ENCODE results near the gene RBM33. TPM values are rescaled to one million over a fixed set of nuclear protein-coding genes. Genes with fewer than 3 reads are reported as not detected.
"Not testable (repeated sequence)": the region's sequence is repeated elsewhere in the genome, so short reads cannot be mapped to it uniquely, and the experiment has no call there.

Gene RBM33, protein sequence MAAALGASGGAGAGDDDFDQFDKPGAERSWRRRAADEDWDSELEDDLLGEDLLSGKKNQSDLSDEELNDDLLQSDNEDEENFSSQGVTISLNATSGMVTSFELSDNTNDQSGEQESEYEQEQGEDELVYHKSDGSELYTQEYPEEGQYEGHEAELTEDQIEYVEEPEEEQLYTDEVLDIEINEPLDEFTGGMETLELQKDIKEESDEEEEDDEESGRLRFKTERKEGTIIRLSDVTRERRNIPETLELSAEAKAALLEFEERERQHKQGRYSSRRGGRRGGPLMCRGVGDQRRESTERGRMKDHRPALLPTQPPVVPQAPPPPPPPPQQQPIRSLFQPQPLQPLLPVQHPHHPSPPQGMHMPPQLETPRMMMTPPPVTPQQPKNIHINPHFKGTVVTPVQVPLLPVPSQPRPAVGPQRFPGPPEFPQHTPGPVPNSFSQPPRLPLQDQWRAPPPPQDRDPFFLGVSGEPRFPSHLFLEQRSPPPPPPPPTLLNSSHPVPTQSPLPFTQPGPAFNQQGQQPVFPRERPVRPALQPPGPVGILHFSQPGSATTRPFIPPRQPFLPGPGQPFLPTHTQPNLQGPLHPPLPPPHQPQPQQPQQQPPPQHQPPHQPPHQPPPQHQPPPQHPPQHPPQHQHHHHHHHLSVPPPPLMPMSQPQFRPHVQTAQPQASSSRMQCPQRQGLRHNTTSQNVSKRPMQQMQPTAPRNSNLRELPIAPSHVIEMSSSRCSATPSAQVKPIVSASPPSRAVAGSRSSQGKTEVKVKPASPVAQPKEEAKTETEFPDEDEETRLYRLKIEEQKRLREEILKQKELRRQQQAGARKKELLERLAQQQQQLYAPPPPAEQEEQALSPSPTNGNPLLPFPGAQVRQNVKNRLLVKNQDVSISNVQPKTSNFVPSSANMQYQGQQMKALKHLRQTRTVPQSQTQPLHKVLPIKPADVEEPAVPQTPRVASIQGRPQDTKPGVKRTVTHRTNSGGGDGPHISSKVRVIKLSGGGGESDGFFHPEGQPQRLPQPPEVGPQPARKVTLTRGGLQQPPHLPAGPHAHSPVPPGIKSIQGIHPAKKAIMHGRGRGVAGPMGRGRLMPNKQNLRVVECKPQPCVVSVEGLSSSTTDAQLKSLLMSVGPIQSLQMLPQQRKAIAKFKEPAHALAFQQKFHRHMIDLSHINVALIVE
- total RNA-seq (2014; rRNA removed; shearing (Covaris generic)) = 19.4 and 28.6 TPM in 2 replicates

DNA sequence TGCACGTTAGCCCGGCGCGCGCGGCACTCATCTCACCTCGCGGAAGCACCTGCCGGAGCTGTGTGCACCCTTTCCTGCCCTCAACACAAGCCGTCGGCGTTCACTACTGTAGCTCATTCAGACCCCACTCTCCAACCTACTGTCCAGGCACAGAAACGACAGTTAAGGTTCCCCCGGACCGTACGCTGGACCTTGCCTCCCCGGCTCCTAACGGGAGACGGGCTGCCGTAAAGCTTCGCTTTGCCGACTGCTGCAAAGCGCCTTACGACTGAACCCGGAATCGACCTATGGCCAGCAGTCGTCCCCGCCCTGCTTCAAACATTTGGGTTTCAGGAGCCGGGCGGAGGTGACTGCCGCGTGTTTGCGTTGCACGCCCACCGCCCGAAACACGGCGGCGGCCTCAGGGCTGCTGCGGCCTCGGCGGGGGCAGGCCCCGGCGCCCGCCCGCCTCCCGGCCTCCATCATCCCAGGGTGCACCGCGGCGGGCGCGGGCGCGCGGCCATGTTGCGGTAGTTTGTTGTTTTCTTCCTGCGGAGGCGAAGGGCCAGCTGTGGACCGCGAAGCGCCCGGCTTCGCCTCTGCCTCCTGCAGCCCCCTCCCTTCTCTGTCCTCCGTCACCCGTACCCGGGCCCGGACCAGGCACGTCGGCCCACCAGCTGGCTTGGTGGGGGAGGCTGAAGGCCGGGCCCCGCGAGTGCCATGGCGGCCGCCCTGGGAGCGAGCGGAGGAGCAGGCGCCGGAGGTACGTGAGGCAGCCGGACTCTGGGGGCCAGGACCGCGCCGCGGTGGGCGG is at the start of gene RBM33:
TSS of gene RBM33 (plus strand) at position 484 of the 793 bp plus-strand sequence. CDS start at position 700, 216 bp downstream.
- DNase-seq (ENCODE audit: low read depth) = peak; percentile 91

DNA sequence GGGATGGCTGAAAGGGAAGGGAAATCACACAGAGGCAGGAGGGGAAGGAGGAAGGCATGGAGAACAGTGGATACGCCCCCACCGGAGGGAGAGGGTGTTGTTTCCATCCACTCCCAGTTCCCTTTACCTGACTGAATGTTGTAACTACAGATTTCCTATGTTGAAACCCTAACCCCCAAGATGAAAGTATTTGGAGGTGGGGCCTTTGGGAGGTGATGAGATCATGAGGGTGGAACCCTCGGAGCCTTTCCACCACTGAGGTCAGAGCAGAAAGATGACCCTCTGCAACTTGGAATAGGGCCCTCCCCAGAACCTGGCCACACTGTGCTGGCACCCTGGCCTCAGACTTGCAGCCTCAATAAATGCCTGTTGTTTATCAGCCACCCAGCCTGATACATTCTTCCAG is 49.5 kb upstream of the RBM33 start:
- no peak for DNase-seq (ENCODE audit: low read depth)

GRCh38 chr7:155597753-155598140 is 46.7 kb upstream of the RBM33 start:
- no peak for DNase-seq (ENCODE audit: low read depth)

DNA sequence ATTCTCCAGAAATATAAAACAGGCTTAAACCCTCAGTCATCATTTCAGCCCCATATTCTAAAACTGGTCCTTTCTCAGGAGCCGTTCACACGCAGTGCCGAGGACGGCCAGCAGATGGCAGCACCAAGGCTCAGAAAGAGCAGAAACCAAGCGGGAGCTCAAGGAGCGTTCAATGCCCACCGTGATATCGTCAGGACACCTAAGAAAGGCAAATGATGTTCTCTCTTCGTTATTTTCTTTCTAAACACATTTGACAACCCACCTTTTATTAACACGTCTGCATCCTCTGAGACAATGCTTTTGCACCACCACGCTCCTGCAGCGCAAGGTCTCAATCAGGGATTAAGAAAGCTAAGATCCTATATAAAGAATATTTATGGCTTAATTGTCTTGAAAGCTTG is 45.7 kb upstream of the RBM33 start:
- peak; percentile 80 for DNase-seq (ENCODE audit: low read depth)

- DNase-seq (ENCODE audit: low read depth) = no peak
These were observed 42.3 kb upstream of the RBM33 start for GRCh38 chr7:155602156-155602555.

DNA sequence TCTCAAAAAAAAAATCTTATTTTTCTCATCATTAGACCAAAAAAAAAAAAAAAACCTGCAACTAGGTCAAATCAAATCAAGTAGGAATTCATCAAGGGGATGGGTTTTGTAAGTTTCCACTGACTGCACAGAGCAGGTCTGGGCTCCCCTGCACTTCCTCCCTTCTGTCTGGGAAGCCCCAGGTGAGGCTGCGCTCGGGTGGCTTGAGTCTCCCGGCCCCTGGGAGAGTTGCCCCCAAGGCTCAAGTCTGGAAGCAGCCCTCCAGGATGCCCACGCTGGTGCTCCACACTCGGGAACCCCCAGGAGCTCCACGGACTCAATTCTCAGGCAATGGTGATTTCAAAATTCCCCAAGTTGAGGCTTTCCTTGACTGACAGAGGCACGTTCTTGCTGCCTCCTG is 41.7 kb upstream of the RBM33 start:
- DNase-seq (ENCODE audit: low read depth) = no peak

GRCh38 chr7:155603205-155603857 is 41.1 kb upstream of the RBM33 start:
- DNase-seq (ENCODE audit: low read depth) = no peak

GRCh38 chr7:155603858-155604503 is 40.5 kb upstream of the RBM33 start:
- DNase-seq (ENCODE audit: low read depth) = no peak

- DNase-seq (ENCODE audit: low read depth) = no peak
These were observed 39.9 kb upstream of the RBM33 start for GRCh38 chr7:155604504-155604997.

DNA sequence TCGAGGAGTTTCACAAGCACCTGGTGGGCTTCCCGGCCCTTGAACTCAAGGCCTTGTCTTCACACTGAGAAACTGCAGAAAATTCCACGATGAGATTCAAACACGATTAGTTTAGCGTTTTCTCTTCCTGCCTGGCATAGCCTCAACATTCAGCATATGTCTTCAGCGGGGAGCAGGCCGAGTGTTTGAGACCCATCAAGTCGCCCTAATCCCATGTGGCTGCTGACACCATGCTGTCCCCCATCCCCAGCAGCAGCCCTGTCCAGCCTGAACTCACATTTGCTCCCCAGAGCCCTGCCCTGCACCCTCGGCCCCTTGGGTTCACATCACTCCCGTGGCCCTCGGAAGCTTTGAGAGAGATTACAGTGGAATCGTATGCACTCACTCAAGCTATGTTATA is 35.3 kb upstream of the RBM33 start:
- DNase-seq (ENCODE audit: low read depth) = no peak

DNA sequence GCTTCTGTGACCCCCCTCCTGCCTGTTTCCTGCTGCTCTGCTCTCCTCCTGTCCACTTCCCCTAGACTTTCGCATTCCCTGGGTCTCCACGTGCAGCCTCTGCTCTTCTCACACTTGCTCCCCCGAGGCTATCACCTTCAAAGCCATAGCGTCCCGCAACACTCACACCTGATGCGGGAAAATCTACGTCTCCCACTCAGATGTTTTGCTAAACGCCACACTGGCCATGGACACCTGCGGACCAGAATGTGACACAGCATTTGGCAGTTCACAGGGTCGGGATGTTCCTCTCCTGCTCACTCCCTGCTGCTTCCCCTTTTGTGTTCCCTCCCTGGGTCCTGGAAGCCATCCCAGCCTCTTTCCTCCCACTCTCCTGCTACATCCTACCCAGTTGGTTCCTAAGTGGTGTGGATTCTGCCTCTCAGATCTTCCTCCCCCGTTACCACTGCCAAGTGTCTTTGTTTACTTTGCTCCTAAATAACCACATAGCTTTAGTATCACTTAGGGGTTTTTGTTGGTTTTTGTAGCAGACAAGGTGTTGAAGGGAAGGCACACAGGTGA is 33.7 kb upstream of the RBM33 start:
- DNase-seq (ENCODE audit: low read depth) = no peak

GRCh38 chr7:155611808-155612447 is 32.5 kb upstream of the RBM33 start:
- no peak for DNase-seq (ENCODE audit: low read depth)

DNA sequence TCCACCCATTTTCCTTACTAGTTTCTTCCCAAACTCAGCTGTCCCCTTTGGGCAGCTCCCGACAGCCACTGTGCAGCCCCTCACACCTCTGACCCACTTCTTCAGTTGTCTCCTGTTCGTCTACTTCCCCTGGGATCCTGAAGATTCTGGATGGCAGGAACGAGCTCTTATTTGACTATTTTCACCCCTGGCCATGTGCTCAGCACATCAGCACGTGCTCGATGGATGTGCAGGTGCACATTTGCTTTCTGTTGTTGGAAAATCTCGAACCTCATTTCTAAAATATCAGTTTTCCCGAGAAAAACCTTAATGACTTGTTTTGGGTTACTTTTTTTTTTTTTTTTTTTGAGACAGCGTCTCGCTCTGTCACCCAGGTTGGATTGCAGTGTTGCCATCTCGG is 31.8 kb upstream of the RBM33 start:
- no peak for DNase-seq (ENCODE audit: low read depth)

DNA sequence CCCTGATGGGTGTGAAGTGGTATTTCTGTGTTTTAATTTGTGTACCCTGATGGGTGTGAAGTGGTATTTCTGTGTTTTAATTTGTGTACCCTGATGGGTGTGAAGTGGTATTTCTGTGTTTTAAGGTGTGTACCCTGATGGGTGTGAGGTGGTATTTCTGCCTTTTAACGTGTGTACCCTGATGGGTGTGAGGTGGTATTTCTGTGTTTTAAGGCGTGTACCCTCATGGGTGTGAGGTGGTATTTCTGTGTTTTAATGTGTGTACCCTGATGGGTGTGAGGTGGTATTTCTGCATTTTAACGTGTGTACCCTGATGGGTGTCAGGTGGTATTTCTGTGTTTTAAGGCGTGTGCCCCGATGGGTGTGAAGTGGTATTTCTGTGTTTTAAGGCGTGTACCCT is 29.4 kb upstream of the RBM33 start:
- not testable (repeated sequence) for DNase-seq (ENCODE audit: low read depth)

DNA sequence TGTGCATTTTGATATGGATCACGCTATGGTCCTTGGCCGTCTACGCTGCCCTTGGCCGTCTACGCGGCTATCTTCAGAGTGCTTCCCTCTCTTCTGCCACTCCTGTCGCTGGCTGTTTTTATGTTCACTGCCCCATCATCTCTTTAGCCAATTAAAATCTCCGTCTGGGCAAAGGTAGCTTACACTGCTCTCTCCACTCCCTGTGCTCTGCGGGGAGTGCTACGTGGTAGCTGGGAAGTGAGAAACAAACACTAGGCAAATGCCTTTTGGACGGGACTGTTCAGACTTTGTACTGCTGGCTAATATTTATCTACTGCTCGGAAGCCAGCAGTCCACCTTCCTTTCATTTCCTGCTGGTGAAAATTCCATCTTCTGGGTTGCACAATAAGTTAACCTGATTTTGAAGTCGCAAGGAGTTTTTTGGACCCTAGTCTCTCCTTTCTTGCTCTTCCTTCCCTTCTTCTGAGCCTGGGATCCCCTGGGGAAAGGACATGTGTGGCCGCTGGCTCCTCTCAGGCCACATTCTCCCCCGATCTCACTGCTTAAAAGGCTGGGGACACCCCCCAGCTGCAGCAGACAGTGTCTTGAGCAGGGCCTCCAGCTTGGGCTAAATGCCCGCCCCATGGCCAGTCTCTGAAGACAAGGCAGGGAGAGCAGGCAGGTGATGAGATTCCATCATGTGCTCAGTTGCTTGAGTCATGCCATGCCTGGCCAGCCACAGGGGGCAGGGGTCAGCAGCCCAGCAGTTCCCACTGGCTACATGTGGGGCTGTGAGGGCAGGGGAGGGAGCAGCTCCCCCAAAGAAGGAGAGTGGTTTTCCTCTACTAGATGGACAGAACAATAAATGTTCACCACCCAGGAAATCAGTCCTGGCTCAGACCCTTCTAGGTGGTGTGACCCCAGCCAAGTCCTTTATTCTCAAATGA is 25.5 kb upstream of the RBM33 start:
- DNase-seq (ENCODE audit: low read depth) = no peak

- DNase-seq (ENCODE audit: low read depth) = no peak
These were observed 24.7 kb upstream of the RBM33 start for GRCh38 chr7:155619634-155620271.

DNA sequence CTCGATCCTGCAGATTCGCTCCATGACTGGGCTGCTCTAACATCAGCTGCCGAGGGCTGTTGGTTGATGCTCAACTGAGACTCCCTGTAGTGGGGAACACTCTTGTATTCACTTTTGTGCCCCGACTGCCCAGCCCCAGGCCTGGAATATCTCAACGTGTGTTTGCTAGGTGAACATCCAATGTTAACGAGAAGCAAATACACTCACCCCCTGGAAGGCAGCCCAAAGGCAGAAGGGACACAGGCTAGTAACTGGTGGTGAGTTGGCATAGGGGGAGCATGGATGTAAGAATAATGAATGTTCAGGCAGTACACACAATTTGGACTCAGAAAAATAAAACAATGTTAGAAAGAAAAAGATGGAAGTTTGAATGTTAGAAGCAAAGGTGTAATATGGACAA is 24.0 kb upstream of the RBM33 start:
- DNase-seq (ENCODE audit: low read depth) = no peak

Data from Daoy (cell line).